ENCODE results near the gene RNF152. TPM values are rescaled to one million over a fixed set of nuclear protein-coding genes. Genes with fewer than 3 reads are reported as not detected.

The RNF152 gene
- total RNA-seq, 4 donors from 2014 or later, result 19.4 to 28.7 (median 21.8) TPM

DNA sequence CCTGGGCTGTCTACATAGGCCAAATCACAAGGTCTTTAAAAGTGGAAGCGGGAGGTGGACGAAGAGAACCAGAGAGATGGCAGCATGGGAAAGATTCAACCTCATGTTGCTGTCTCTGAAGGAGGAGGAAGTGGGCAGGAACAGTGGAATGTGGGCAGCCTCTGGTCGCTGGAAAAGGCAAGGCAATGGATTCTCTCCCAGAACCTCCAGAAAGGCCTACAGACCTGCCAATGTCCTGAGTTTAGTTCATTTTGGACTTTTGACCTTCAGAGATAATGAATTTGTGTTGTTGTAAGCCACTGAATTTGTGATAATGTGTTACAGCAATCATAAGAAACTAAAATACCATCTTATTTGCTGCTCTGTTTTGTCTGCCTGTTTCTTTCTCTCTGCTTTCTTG is 122.5 kb downstream of the RNF152 start:
- intact Hi-C loops (cut with DNase I), result no loop called here
- Histone ChIP-seq H3K9me3 (no peaks in the 10 kb centered on the region), H3K27me3 (no peaks in the 10 kb centered on the region), H3K36me3 (no peaks in the 10 kb centered on the region), H3K4me1 (no peaks in the 10 kb centered on the region), H3K4me3 (replicated peaks in 1 of 3) (no peak overlapping the region), H3K27ac (no peak overlapping the region)
- TF ChIP-seq POLR2A (IDR thresholded peaks at IDR 0.05), result no peak
- TF ChIP-seq, protein P1, sequence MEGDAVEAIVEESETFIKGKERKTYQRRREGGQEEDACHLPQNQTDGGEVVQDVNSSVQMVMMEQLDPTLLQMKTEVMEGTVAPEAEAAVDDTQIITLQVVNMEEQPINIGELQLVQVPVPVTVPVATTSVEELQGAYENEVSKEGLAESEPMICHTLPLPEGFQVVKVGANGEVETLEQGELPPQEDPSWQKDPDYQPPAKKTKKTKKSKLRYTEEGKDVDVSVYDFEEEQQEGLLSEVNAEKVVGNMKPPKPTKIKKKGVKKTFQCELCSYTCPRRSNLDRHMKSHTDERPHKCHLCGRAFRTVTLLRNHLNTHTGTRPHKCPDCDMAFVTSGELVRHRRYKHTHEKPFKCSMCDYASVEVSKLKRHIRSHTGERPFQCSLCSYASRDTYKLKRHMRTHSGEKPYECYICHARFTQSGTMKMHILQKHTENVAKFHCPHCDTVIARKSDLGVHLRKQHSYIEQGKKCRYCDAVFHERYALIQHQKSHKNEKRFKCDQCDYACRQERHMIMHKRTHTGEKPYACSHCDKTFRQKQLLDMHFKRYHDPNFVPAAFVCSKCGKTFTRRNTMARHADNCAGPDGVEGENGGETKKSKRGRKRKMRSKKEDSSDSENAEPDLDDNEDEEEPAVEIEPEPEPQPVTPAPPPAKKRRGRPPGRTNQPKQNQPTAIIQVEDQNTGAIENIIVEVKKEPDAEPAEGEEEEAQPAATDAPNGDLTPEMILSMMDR (IDR thresholded peaks at IDR 0.05), result no peak
- 77 to 89% methylated on average over 3 of the region's 3 CpGs for WGBS, 2 donors
- no peak for DNase-seq

DNA sequence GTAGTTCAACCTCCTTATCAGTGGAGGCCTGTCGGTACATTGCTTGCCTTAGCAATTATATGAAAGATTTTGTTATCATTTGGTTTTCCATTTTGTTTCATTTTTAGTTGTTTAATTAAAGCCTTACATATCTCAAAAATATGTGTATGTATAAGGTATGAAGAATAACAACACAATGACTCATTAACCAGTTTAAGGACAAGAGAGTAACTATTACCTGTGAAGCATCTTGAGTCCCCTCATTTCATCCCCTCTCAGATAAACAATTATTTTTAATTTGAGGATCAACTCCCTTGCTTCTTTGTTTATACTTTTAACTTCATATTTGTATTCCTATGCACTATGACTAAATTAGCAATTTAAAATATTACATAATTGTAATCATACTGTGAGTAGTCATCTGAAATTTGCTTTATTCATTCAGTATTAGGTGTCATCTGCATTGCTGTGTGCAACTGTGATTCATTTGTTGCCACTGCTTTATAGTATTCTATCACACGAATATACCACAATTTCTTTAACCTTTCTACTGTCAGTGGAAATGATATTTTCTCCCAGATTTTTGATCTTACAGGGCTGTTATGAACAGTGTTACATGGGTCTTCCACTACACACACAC is 126.4 kb downstream of the RNF152 start:
- H3K36me3 ChIP-seq, result no peaks in the 10 kb centered on the region

DNA sequence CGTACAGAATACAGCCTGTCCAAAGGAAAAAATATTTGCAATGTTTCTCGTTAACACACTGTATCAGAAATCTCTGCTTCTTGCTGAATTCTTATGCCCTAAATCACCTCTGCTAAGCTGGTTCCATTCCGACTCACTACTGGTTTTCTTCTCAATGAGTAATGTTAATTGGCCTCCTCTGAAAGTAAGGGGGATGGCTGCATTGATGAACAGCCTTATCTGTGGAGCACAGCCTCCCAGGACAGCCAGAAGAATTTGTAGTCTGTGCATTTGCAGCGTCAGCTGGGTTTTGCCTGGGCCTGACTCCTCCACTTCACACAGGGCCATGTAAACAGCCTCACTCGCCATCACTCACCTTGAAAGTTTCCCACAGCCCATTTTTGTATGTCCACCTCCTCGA is 127.7 kb downstream of the RNF152 start:
- H3K27ac ChIP-seq, result no peak overlapping the region
- DNase-seq, result no peak
- WGBS, 2 donors, result 66 to 69% methylated on average over 6 of the region's 6 CpGs

More for the DNA sequence above, 126.4 kb downstream of the RNF152 start:
- DNase-seq, result no peak
- TF ChIP-seq POLR2A (IDR thresholded peaks at IDR 0.05), result no peak
- TF ChIP-seq, protein P1 (IDR thresholded peaks at IDR 0.05), result no peak
- Histone ChIP-seq H3K4me1 (no peaks in the 10 kb centered on the region), H3K27me3 (no peaks in the 10 kb centered on the region), H3K4me3 (replicated peaks in 1 of 3) (no peak overlapping the region), H3K27ac (no peak overlapping the region), H3K9me3 (no peaks in the 10 kb centered on the region)
- intact Hi-C loops (cut with DNase I), result no loop called here
- WGBS, 2 donors, result 90 to 96% methylated on average over 2 of the region's 2 CpGs

DNA sequence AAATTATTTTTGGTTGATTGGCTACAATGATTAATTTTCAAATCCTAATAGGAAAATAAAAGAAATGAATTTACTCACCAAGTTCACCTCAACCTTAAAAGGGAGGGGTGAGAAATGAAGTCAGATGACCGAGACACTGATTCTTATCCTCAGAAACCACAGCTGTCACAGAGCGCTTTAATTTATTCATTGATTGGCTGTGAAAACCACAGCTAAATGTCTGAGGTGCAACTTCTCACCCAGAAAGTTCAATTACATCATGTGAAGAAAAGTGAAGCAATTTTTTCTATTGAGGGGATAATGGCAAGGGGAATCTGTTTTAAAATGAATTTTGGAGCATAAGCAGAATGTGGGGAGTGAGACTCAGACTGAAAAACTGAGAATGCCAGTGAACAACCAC is 128.4 kb downstream of the RNF152 start:
- no peak for DNase-seq
- H3K27ac ChIP-seq, result no peak overlapping the region
- H3K36me3 ChIP-seq, result no peaks in the 10 kb centered on the region
- H3K4me3 ChIP-seq (replicated peaks in 1 of 3), result no peak overlapping the region
- H3K27me3 ChIP-seq, result no peaks in the 10 kb centered on the region
- 87 to 95% methylated on average over 2 of the region's 2 CpGs for WGBS, 2 donors
- H3K4me1 ChIP-seq, result no peaks in the 10 kb centered on the region
- TF ChIP-seq, protein P1 (IDR thresholded peaks at IDR 0.05), result no peak
- no peak for TF ChIP-seq POLR2A (IDR thresholded peaks at IDR 0.05)
- no peaks in the 10 kb centered on the region for H3K9me3 ChIP-seq
- intact Hi-C loops (cut with DNase I), result no loop called here

More for the DNA sequence above, 127.7 kb downstream of the RNF152 start:
- Histone ChIP-seq H3K9me3 (no peaks in the 10 kb centered on the region), H3K27me3 (no peaks in the 10 kb centered on the region), H3K36me3 (no peaks in the 10 kb centered on the region), H3K4me3 (replicated peaks in 1 of 3) (no peak overlapping the region), H3K4me1 (no peaks in the 10 kb centered on the region)
- TF ChIP-seq, protein P1 (IDR thresholded peaks at IDR 0.05), result no peak
- no peak for TF ChIP-seq POLR2A (IDR thresholded peaks at IDR 0.05)
- intact Hi-C loops (cut with DNase I), result no loop called here

DNA sequence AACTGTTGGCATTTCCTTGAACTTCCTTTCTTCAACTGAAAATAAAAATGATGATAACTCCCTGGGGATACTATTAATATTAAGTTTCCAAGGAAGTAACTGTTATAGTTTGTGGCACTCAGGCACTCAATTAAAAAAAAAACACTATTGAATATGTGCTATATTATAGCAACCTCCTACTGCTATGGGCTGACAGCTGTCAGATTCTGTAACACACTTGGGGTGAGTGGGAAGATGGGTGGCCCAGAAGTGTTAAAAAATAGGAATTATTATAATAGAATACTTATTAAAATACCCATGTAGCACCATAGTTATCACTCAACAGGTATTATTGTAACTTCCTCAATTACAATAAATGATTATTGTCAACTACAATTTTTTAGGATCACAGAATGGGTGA is 130.9 kb downstream of the RNF152 start:
- no peaks in the 10 kb centered on the region for H3K27me3 ChIP-seq
- no peaks in the 10 kb centered on the region for H3K9me3 ChIP-seq
- no peak overlapping the region for H3K27ac ChIP-seq
- H3K4me1 ChIP-seq, result no peaks in the 10 kb centered on the region
- no peaks in the 10 kb centered on the region for H3K36me3 ChIP-seq
- no peak overlapping the region for H3K4me3 ChIP-seq (replicated peaks in 1 of 3)
- TF ChIP-seq POLR2A (IDR thresholded peaks at IDR 0.05), result no peak
- TF ChIP-seq, protein P1 (IDR thresholded peaks at IDR 0.05), result no peak
- intact Hi-C loops (cut with DNase I), result no loop called here
- no peak for DNase-seq

Data from thyroid gland (tissue), 4 donors.